Regular cardiac myocyte (primary cell): ENCODE results near the gene AKNA. TPM values are rescaled to one million over a fixed set of nuclear protein-coding genes. Genes with fewer than 3 reads are reported as not detected.

ENCODE experiments used
- total RNA-seq: library from RNA; depleted of rRNA; stranded (reverse); fragments of >200 nt; gene quantifications from 2 replicates; pipeline ENCODE4 v1.2.3, GENCODE V29; 2014

AKNA gene, protein sequence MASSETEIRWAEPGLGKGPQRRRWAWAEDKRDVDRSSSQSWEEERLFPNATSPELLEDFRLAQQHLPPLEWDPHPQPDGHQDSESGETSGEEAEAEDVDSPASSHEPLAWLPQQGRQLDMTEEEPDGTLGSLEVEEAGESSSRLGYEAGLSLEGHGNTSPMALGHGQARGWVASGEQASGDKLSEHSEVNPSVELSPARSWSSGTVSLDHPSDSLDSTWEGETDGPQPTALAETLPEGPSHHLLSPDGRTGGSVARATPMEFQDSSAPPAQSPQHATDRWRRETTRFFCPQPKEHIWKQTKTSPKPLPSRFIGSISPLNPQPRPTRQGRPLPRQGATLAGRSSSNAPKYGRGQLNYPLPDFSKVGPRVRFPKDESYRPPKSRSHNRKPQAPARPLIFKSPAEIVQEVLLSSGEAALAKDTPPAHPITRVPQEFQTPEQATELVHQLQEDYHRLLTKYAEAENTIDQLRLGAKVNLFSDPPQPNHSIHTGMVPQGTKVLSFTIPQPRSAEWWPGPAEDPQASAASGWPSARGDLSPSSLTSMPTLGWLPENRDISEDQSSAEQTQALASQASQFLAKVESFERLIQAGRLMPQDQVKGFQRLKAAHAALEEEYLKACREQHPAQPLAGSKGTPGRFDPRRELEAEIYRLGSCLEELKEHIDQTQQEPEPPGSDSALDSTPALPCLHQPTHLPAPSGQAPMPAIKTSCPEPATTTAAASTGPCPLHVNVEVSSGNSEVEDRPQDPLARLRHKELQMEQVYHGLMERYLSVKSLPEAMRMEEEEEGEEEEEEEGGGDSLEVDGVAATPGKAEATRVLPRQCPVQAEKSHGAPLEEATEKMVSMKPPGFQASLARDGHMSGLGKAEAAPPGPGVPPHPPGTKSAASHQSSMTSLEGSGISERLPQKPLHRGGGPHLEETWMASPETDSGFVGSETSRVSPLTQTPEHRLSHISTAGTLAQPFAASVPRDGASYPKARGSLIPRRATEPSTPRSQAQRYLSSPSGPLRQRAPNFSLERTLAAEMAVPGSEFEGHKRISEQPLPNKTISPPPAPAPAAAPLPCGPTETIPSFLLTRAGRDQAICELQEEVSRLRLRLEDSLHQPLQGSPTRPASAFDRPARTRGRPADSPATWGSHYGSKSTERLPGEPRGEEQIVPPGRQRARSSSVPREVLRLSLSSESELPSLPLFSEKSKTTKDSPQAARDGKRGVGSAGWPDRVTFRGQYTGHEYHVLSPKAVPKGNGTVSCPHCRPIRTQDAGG (N-terminal part only)
- 2.1 and 2.8 TPM in 2 replicates for total RNA-seq

DNA sequence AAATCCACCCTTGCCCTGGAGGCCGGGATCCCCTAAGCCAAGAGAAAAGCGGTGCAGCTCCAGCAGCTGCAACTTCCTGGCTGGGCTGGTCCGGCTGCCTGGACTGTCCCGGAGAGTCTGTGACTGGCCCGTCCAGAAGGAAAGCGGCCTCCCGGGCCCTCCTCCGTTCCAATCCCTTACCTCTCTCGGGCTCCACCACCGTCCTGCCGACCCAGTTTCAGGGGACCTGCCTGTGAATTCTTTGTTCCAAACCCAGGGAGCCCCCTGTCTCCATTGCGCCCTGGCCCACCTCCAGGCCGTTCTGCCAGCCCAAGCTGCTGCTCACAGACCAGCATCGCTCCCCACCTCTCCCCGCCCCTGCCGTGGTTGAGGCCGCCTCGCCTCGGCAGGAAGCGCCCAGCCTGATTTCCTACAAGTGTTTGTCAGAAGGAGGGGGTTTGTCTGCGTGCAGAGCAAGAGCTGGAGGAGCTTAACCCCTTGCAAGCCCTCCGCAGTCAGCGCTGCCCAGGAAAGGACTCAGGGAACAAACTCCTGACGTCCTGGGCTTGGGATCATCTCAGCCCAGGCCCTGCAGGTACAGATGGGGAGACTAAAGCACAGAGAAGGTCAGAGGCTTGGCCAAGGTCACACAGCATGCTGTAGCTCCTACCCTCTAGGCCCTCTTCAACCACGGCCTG is at the start of gene AKNA:
TSS of gene AKNA (minus strand) at position 303 of the 677 bp plus-strand sequence. CDS start 6,649 bp downstream, outside the sequence.

DNA sequence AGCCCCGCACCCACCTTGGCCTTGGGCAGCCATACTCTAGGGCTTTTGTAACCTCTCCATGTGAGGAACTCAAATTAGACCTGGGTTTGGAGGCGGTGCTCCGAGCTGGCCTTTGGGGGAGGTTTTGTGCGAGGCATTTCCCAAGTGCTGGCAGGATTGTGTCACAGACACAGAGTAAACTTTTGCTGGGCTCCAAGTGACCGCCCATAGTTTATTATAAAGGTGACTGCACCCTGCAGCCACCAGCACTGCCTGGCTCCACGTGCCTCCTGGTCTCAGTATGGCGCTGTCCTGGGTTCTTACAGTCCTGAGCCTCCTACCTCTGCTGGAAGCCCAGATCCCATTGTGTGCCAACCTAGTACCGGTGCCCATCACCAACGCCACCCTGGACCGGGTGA is 58.2 kb downstream of the AKNA start, which contains the start of gene ORM2:
TSS of gene ORM2 (plus strand) at position 245 of the 398 bp plus-strand sequence. CDS start at position 281, 36 bp downstream.

DNA sequence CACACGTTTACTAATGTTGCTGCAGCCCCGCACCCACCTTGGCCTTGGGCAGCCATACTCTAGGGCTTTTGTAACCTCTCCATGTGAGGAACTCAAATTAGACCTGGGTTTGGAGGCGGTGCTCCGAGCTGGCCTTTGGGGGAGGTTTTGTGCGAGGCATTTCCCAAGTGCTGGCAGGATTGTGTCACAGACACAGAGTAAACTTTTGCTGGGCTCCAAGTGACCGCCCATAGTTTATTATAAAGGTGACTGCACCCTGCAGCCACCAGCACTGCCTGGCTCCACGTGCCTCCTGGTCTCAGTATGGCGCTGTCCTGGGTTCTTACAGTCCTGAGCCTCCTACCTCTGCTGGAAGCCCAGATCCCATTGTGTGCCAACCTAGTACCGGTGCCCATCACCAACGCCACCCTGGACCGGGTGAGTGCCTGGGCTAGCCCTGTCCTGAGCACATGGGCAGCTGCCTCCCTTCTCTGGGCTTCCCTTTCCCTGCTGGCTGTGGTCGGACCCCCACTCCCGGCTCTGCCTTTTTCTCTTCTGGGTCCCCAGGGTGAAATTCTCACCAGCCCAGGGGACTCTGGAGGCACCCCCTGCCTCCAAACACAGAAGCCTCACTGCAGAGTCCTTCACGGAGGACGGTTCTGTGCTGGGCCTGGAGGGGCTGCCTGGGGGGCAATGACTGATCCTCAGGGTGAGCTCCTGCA is 64.8 kb downstream of the AKNA start, which contains the start of gene ORM1:
TSS of gene ORM1 (plus strand) at position 268 of the 701 bp plus-strand sequence. CDS start at position 304, 36 bp downstream.

Other genes with a start within 250 kb of the AKNA start
- gene COL27A1, start 232.4 kb downstream of the AKNA start, total RNA-seq, result 5.2 and 9.9 TPM in 2 replicates
- not detected in 2 replicates for gene ORM1, start 64.9 kb downstream of the AKNA start, total RNA-seq
- gene ORM2, start 58.1 kb downstream of the AKNA start, total RNA-seq, result not detected in 2 replicates
- gene WHRN, start 117.5 kb upstream of the AKNA start, total RNA-seq, result 0.19 and 0.56 TPM in 2 replicates
- gene ATP6V1G1, start 199.8 kb upstream of the AKNA start, total RNA-seq, result 108 and 176 TPM in 2 replicates
- gene TMEM268, start 223.3 kb upstream of the AKNA start, total RNA-seq, result 2.1 and 3.1 TPM in 2 replicates